Measurements from ENCODE around the gene OSBPL1A. TPM values are rescaled to one million over a fixed set of nuclear protein-coding genes. Genes with fewer than 3 reads are reported as not detected.

Gene OSBPL1A
- total and polyA plus RNA-seq, 5 donors from 2014 or later: 0.40 to 5.8 (median 2.0) TPM

- ATAC-seq (ENCODE audit: low read depth in 2 of 2): no peak
- peaks cover 33% of the 10 kb centered on the region for H3K27me3 Mint-ChIP-seq
- H3K9me3 Mint-ChIP-seq: no peaks in the 10 kb centered on the region
- H3K27ac Mint-ChIP-seq: no peak overlapping the region
- DNase-seq: no peak
- no peak overlapping the region for H3K4me3 Mint-ChIP-seq
- no peaks in the 10 kb centered on the region for H3K4me1 Mint-ChIP-seq
- Histone ChIP-seq H3K27ac (ENCODE audit: insufficient read depth, low read length, poor library complexity, severe bottlenecking) (no peak overlapping the region), H3K4me3 (ENCODE audit: low read depth, low read length) (no peak overlapping the region), H3K4me1 (ENCODE audit: control insufficient read depth, insufficient read depth, low read length, poor library complexity, severe bottlenecking) (no peaks in the 10 kb centered on the region), H3K27me3 (ENCODE audit: control insufficient read depth, insufficient read depth, low read length) (no peaks in the 10 kb centered on the region), H3K9me3 (ENCODE audit: control insufficient read depth in 2 of 2, low read length in 2 of 2) (no peaks in the 10 kb centered on the region), H3K36me3 (ENCODE audit: control insufficient read depth, insufficient read depth, low read length) (no peaks in the 10 kb centered on the region)
- H3K36me3 Mint-ChIP-seq: no peaks in the 10 kb centered on the region
Measured at GRCh38 chr18:24199372-24199962, 198.2 kb downstream of the OSBPL1A start.

GRCh38 chr18:24198461-24198860 lies 199.2 kb downstream of the OSBPL1A start:
- Histone ChIP-seq H3K27ac (ENCODE audit: insufficient read depth, low read length, poor library complexity, severe bottlenecking) (no peak overlapping the region), H3K4me1 (ENCODE audit: control insufficient read depth, insufficient read depth, low read length, poor library complexity, severe bottlenecking) (no peaks in the 10 kb centered on the region), H3K9me3 (ENCODE audit: control insufficient read depth in 2 of 2, low read length in 2 of 2) (no peaks in the 10 kb centered on the region), H3K36me3 (ENCODE audit: control insufficient read depth, insufficient read depth, low read length) (no peaks in the 10 kb centered on the region), H3K4me3 (ENCODE audit: low read depth, low read length) (no peak overlapping the region), H3K27me3 (ENCODE audit: control insufficient read depth, insufficient read depth, low read length) (no peaks in the 10 kb centered on the region)
- no peak for ATAC-seq (ENCODE audit: low read depth in 2 of 2)
- no peaks in the 10 kb centered on the region for H3K9me3 Mint-ChIP-seq
- H3K27ac Mint-ChIP-seq: no peak overlapping the region
- H3K4me1 Mint-ChIP-seq: no peaks in the 10 kb centered on the region
- H3K4me3 Mint-ChIP-seq: no peak overlapping the region
- peaks cover 34% of the 10 kb centered on the region for H3K27me3 Mint-ChIP-seq
- no peak for DNase-seq
- H3K36me3 Mint-ChIP-seq: no peaks in the 10 kb centered on the region

GRCh38 chr18:24197412-24197811 lies 200.2 kb downstream of the OSBPL1A start:
- no peak overlapping the region for H3K27ac Mint-ChIP-seq
- no peaks in the 10 kb centered on the region for H3K4me1 Mint-ChIP-seq
- H3K36me3 Mint-ChIP-seq: no peaks in the 10 kb centered on the region
- H3K4me3 Mint-ChIP-seq: no peak overlapping the region
- ATAC-seq (ENCODE audit: low read depth in 2 of 2) (no peak), DNase-seq (no peak)
- Histone ChIP-seq H3K27ac (ENCODE audit: insufficient read depth, low read length, poor library complexity, severe bottlenecking) (no peak overlapping the region), H3K4me3 (ENCODE audit: low read depth, low read length) (no peak overlapping the region), H3K36me3 (ENCODE audit: control insufficient read depth, insufficient read depth, low read length) (no peaks in the 10 kb centered on the region), H3K9me3 (ENCODE audit: control insufficient read depth in 2 of 2, low read length in 2 of 2) (no peaks in the 10 kb centered on the region), H3K27me3 (ENCODE audit: control insufficient read depth, insufficient read depth, low read length) (no peaks in the 10 kb centered on the region), H3K4me1 (ENCODE audit: control insufficient read depth, insufficient read depth, low read length, poor library complexity, severe bottlenecking) (no peaks in the 10 kb centered on the region)
- peaks cover 36% of the 10 kb centered on the region for H3K27me3 Mint-ChIP-seq
- H3K9me3 Mint-ChIP-seq: no peaks in the 10 kb centered on the region

GRCh38 chr18:24196764-24197163 lies 200.9 kb downstream of the OSBPL1A start:
- DNase-seq: no peak
- ATAC-seq (ENCODE audit: low read depth in 2 of 2): no peak
- Histone ChIP-seq H3K36me3 (ENCODE audit: control insufficient read depth, insufficient read depth, low read length) (no peaks in the 10 kb centered on the region), H3K9me3 (ENCODE audit: control insufficient read depth in 2 of 2, low read length in 2 of 2) (no peaks in the 10 kb centered on the region), H3K27ac (ENCODE audit: insufficient read depth, low read length, poor library complexity, severe bottlenecking) (no peak overlapping the region), H3K27me3 (ENCODE audit: control insufficient read depth, insufficient read depth, low read length) (no peaks in the 10 kb centered on the region), H3K4me1 (ENCODE audit: control insufficient read depth, insufficient read depth, low read length, poor library complexity, severe bottlenecking) (no peaks in the 10 kb centered on the region), H3K4me3 (ENCODE audit: low read depth, low read length) (no peak overlapping the region)
- Mint-ChIP-seq H3K36me3 (no peaks in the 10 kb centered on the region), H3K27me3 (peaks cover 42% of the 10 kb centered on the region), H3K4me3 (no peak overlapping the region), H3K4me1 (no peaks in the 10 kb centered on the region), H3K9me3 (no peaks in the 10 kb centered on the region), H3K27ac (no peak overlapping the region)

- ATAC-seq (ENCODE audit: low read depth in 2 of 2): no peak
- no peak for DNase-seq
- H3K4me1 ChIP-seq (ENCODE audit: control insufficient read depth, insufficient read depth, low read length, poor library complexity, severe bottlenecking): no peaks in the 10 kb centered on the region
- H3K27me3 ChIP-seq (ENCODE audit: control insufficient read depth, insufficient read depth, low read length): peaks cover 3% of the 10 kb centered on the region
- Mint-ChIP-seq H3K9me3 (no peaks in the 10 kb centered on the region), H3K4me1 (no peaks in the 10 kb centered on the region), H3K27ac (no peak overlapping the region), H3K27me3 (peaks cover 38% of the 10 kb centered on the region), H3K36me3 (no peaks in the 10 kb centered on the region), H3K4me3 (no peak overlapping the region)
- no peaks in the 10 kb centered on the region for H3K9me3 ChIP-seq (ENCODE audit: control insufficient read depth in 2 of 2, low read length in 2 of 2)
- H3K36me3 ChIP-seq (ENCODE audit: control insufficient read depth, insufficient read depth, low read length): no peaks in the 10 kb centered on the region
- H3K4me3 ChIP-seq (ENCODE audit: low read depth, low read length): no peak overlapping the region
- H3K27ac ChIP-seq (ENCODE audit: insufficient read depth, low read length, poor library complexity, severe bottlenecking): no peak overlapping the region
Measured at GRCh38 chr18:24195296-24196053, 202.1 kb downstream of the OSBPL1A start.

- Histone ChIP-seq H3K27me3 (ENCODE audit: control insufficient read depth, insufficient read depth, low read length) (peaks cover 5% of the 10 kb centered on the region), H3K9me3 (ENCODE audit: control insufficient read depth in 2 of 2, low read length in 2 of 2) (no peaks in the 10 kb centered on the region), H3K4me3 (ENCODE audit: low read depth, low read length) (no peak overlapping the region), H3K27ac (ENCODE audit: insufficient read depth, low read length, poor library complexity, severe bottlenecking) (no peak overlapping the region), H3K36me3 (ENCODE audit: control insufficient read depth, insufficient read depth, low read length) (no peaks in the 10 kb centered on the region), H3K4me1 (ENCODE audit: control insufficient read depth, insufficient read depth, low read length, poor library complexity, severe bottlenecking) (no peaks in the 10 kb centered on the region)
- ATAC-seq (ENCODE audit: low read depth in 2 of 2): no peak
- H3K27me3 Mint-ChIP-seq: peaks cover 55% of the 10 kb centered on the region
- H3K4me1 Mint-ChIP-seq: no peaks in the 10 kb centered on the region
- H3K4me3 Mint-ChIP-seq: no peak overlapping the region
- H3K36me3 Mint-ChIP-seq: no peaks in the 10 kb centered on the region
- H3K27ac Mint-ChIP-seq: no peak overlapping the region
- no peak for DNase-seq
- no peaks in the 10 kb centered on the region for H3K9me3 Mint-ChIP-seq
Measured at GRCh38 chr18:24190590-24190989, 207.0 kb downstream of the OSBPL1A start.

GRCh38 chr18:24189664-24190346 lies 207.8 kb downstream of the OSBPL1A start:
- H3K36me3 Mint-ChIP-seq: no peaks in the 10 kb centered on the region
- peaks cover 5% of the 10 kb centered on the region for H3K27me3 ChIP-seq (ENCODE audit: control insufficient read depth, insufficient read depth, low read length)
- no peak overlapping the region for H3K4me3 Mint-ChIP-seq
- no peak overlapping the region for H3K27ac ChIP-seq (ENCODE audit: insufficient read depth, low read length, poor library complexity, severe bottlenecking)
- DNase-seq (no peak), ATAC-seq (ENCODE audit: low read depth in 2 of 2) (no peak)
- no peak overlapping the region for H3K27ac Mint-ChIP-seq
- no peak overlapping the region for H3K4me3 ChIP-seq (ENCODE audit: low read depth, low read length)
- H3K4me1 Mint-ChIP-seq: no peaks in the 10 kb centered on the region
- peaks cover 47% of the 10 kb centered on the region for H3K27me3 Mint-ChIP-seq
- H3K9me3 Mint-ChIP-seq: peaks cover 0 to 2% (median 0%) of the 10 kb centered on the region in 7 donors
- no peaks in the 10 kb centered on the region for H3K9me3 ChIP-seq (ENCODE audit: control insufficient read depth in 2 of 2, low read length in 2 of 2)
- H3K4me1 ChIP-seq (ENCODE audit: control insufficient read depth, insufficient read depth, low read length, poor library complexity, severe bottlenecking): no peaks in the 10 kb centered on the region
- H3K36me3 ChIP-seq (ENCODE audit: control insufficient read depth, insufficient read depth, low read length): no peaks in the 10 kb centered on the region

Measured in CD4-positive, CD25-positive, alpha-beta regulatory T cell (primary cell).